AG09319 (cell line): ENCODE data around the gene MBP.

ENCODE experiments used
- DNase-seq: peaks from one replicate; pipeline ENCODE4 v3.0.0-alpha.2; 2010; ENCODE audit warnings: low read depth; ENCODE audit errors: extremely low read depth
- CTCF ChIP-seq: IDR thresholded peaks from 2 replicates; pipeline ENCODE4 v1.5.1; 2011; ENCODE audit warnings: low read depth, mild to moderate bottlenecking, inconsistent platforms, low read length, moderate library complexity

Gene MBP

DNA sequence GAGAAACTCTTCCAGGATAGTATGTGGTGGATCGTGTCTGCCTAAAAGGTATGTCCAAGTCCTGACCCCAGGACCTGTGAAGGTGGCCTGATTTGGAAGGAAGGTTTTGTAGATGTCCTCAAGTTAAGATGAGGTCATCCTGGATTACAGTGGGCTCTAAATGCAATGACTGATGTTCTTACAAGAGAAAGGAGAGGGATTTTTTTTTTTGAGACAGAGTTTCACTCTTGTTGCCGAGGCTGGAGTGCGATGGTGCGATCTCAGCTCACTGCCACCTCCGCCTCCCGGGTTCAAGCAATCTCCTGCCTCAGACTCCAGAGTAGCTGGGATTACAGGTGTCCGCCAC, 19.9 kb downstream of the MBP start:
- TF ChIP-seq CTCF: no peak
- no peak for DNase-seq

GRCh38 chr18:77111951-77112746, 20.4 kb downstream of the MBP start:
- no peak for DNase-seq
- TF ChIP-seq CTCF: no peak

GRCh38 chr18:77111449-77111848, 21.1 kb downstream of the MBP start:
- TF ChIP-seq CTCF: no peak
- DNase-seq: no peak

- no peak for TF ChIP-seq CTCF
- no peak for DNase-seq
These were observed 21.6 kb downstream of the MBP start for GRCh38 chr18:77110936-77111335.

- no peak for TF ChIP-seq CTCF
- DNase-seq: no peak
These were observed 22.2 kb downstream of the MBP start for GRCh38 chr18:77110400-77110799.

- DNase-seq: no peak
- no peak for TF ChIP-seq CTCF
These were observed 22.9 kb downstream of the MBP start for GRCh38 chr18:77109648-77110019.

- TF ChIP-seq CTCF: no peak
- DNase-seq: no peak
These were observed 23.5 kb downstream of the MBP start for GRCh38 chr18:77108821-77109647.
